HEK293 (cell line): ENCODE measurements around the gene LUC7L2.
A peak's percentile ranks its signal among the peaks of the same experiment; 100 is the strongest.

Source experiments
- BCL11B ChIP-seq: fragments of 450-650 bp; formaldehyde crosslinking; IDR thresholded peaks from 2 replicates; pipeline ENCODE4 v1.5.1; 2016; ENCODE audit warnings: low read depth, missing biosample characterization, missing genetic modification characterization
- MZF1 ChIP-seq: fragments of 450-650 bp; formaldehyde crosslinking; IDR thresholded peaks from 2 replicates; pipeline ENCODE4 v1.5.1; 2017; ENCODE audit warnings: missing biosample characterization, missing genetic modification characterization, borderline replicate concordance
- PRDM1 ChIP-seq: fragments of 450-650 bp; formaldehyde crosslinking; IDR thresholded peaks from 2 replicates; pipeline ENCODE4; 2016; ENCODE audit warnings: missing biosample characterization, missing genetic modification characterization
- PRDM6 ChIP-seq: fragments of 450-650 bp; formaldehyde crosslinking; IDR thresholded peaks from 2 replicates; pipeline ENCODE4 v1.5.1; 2017; ENCODE audit warnings: missing biosample characterization, missing genetic modification characterization
- SP2 ChIP-seq: fragments of 450-650 bp; formaldehyde crosslinking; IDR thresholded peaks from 2 replicates; pipeline ENCODE4 v1.5.1; 2016; ENCODE audit warnings: missing biosample characterization, missing genetic modification characterization
- ZBTB44 ChIP-seq: fragments of 450-650 bp; IDR thresholded peaks from 2 replicates; pipeline ENCODE4 v1.5.1; 2018; ENCODE audit warnings: missing biosample characterization, mild to moderate bottlenecking, missing genetic modification characterization
- ZBTB49 ChIP-seq: fragments of 450-650 bp; formaldehyde crosslinking; IDR thresholded peaks from 2 replicates; pipeline ENCODE4 v1.5.1; 2016; ENCODE audit warnings: missing biosample characterization, missing genetic modification characterization, low read depth
- ZEB2 ChIP-seq: fragments of 450-650 bp; formaldehyde crosslinking; IDR thresholded peaks from 2 replicates; pipeline ENCODE4 v1.5.1; 2016; ENCODE audit warnings: missing biosample characterization, missing genetic modification characterization
- ZFHX2 ChIP-seq: fragments of 450-650 bp; formaldehyde crosslinking; conservative IDR thresholded peaks from 2 replicates; pipeline ENCODE4 v1.5.1; 2016; ENCODE audit warnings: missing biosample characterization, missing genetic modification characterization
- ZNF10 ChIP-seq: fragments of 450-650 bp; formaldehyde crosslinking; IDR thresholded peaks from 2 replicates; pipeline ENCODE4 v1.5.1; 2017; ENCODE audit warnings: missing biosample characterization, missing genetic modification characterization
- ZNF114 ChIP-seq: fragments of 450-650 bp; formaldehyde crosslinking; IDR thresholded peaks from 2 replicates; pipeline ENCODE4 v1.5.0; 2017; ENCODE audit warnings: missing biosample characterization, missing genetic modification characterization
- ZNF140 ChIP-seq: fragments of 450-650 bp; formaldehyde crosslinking; IDR thresholded peaks from 2 replicates; pipeline ENCODE4 v1.5.1; 2016; ENCODE audit warnings: missing biosample characterization, missing genetic modification characterization
- ZNF155 ChIP-seq: fragments of 450-650 bp; formaldehyde crosslinking; IDR thresholded peaks from 2 replicates; pipeline ENCODE4 v1.5.1; 2016; ENCODE audit warnings: missing biosample characterization, missing genetic modification characterization
- ZNF157 ChIP-seq: fragments of 450-650 bp; formaldehyde crosslinking; IDR thresholded peaks from 2 replicates; pipeline ENCODE4 v1.5.1; 2016; ENCODE audit warnings: missing biosample characterization, missing genetic modification characterization
- ZNF16 ChIP-seq: fragments of 450-650 bp; formaldehyde crosslinking; IDR thresholded peaks from 2 replicates; pipeline ENCODE4 v1.5.1; 2016; ENCODE audit warnings: low read depth, missing biosample characterization, missing genetic modification characterization
- ZNF292 ChIP-seq: fragments of 450-650 bp; formaldehyde crosslinking; IDR thresholded peaks from 2 replicates; pipeline ENCODE4 v1.5.1; 2016; ENCODE audit warnings: low read depth, missing biosample characterization, missing genetic modification characterization, borderline replicate concordance
- ZNF302 ChIP-seq: fragments of 450-650 bp; formaldehyde crosslinking; IDR thresholded peaks from 2 replicates; pipeline ENCODE4 v1.5.1; 2016; ENCODE audit warnings: missing biosample characterization, missing genetic modification characterization, low read depth
- ZNF394 ChIP-seq: fragments of 450-650 bp; formaldehyde crosslinking; IDR thresholded peaks from 2 replicates; pipeline ENCODE4 v1.5.1; 2016; ENCODE audit warnings: missing biosample characterization, missing genetic modification characterization, mild to moderate bottlenecking, moderate library complexity, borderline replicate concordance
- ZNF433 ChIP-seq: fragments of 450-650 bp; formaldehyde crosslinking; IDR thresholded peaks from 2 replicates; pipeline ENCODE4 v1.5.1; 2016; ENCODE audit warnings: missing biosample characterization, missing genetic modification characterization, low read depth
- ZNF449 ChIP-seq: fragments of 450-650 bp; formaldehyde crosslinking; IDR thresholded peaks from 2 replicates; pipeline ENCODE4 v1.5.1; 2017; ENCODE audit warnings: missing biosample characterization, mild to moderate bottlenecking, missing genetic modification characterization, moderate library complexity
- ZNF558 ChIP-seq: fragments of 450-650 bp; formaldehyde crosslinking; IDR thresholded peaks from 2 replicates; pipeline ENCODE4 v1.5.1; 2016; ENCODE audit warnings: missing biosample characterization, missing genetic modification characterization
- ZNF561 ChIP-seq: fragments of 450-650 bp; IDR thresholded peaks from 2 replicates; pipeline ENCODE4 v1.5.1; 2018; ENCODE audit warnings: missing biosample characterization, missing genetic modification characterization, borderline replicate concordance
- ZNF571 ChIP-seq: fragments of 450-650 bp; formaldehyde crosslinking; IDR thresholded peaks from 2 replicates; pipeline ENCODE4 v1.5.0; 2017; ENCODE audit warnings: missing biosample characterization, missing genetic modification characterization
- ZNF621 ChIP-seq: fragments of 450-650 bp; formaldehyde crosslinking; IDR thresholded peaks from 2 replicates; pipeline ENCODE4 v1.5.1; 2017; ENCODE audit warnings: missing biosample characterization, missing genetic modification characterization
- ZNF654 ChIP-seq: fragments of 450-650 bp; formaldehyde crosslinking; IDR thresholded peaks from 2 replicates; pipeline ENCODE4 v1.5.1; 2016; ENCODE audit warnings: low read depth, missing biosample characterization, missing genetic modification characterization
- ZNF670 ChIP-seq: fragments of 450-650 bp; formaldehyde crosslinking; IDR thresholded peaks from 2 replicates; pipeline ENCODE4 v1.5.1; 2016; ENCODE audit warnings: missing biosample characterization, missing genetic modification characterization, low read depth
- ZNF747 ChIP-seq: fragments of 450-650 bp; formaldehyde crosslinking; IDR thresholded peaks from 2 replicates; pipeline ENCODE4 v1.5.1; 2016; ENCODE audit warnings: missing biosample characterization, missing genetic modification characterization
- ZNF76 ChIP-seq: fragments of 450-650 bp; formaldehyde crosslinking; IDR thresholded peaks from 2 replicates; pipeline ENCODE4; 2016; ENCODE audit warnings: low read depth, missing biosample characterization, missing genetic modification characterization, borderline replicate concordance
- ZSCAN30 ChIP-seq: fragments of 450-650 bp; IDR thresholded peaks from 2 replicates; pipeline ENCODE4 v1.5.1; 2018; ENCODE audit warnings: missing biosample characterization, mild to moderate bottlenecking, missing genetic modification characterization, moderate library complexity
- TF ChIP-seq, protein P1 (sequence below): fragments of 450-650 bp; formaldehyde crosslinking; IDR thresholded peaks from 2 replicates; pipeline ENCODE4 v1.5.1; 2017; ENCODE audit warnings: missing biosample characterization, missing genetic modification characterization
- TF ChIP-seq, protein P2 (sequence below): fragments of 450-650 bp; formaldehyde crosslinking; IDR thresholded peaks from 2 replicates; pipeline ENCODE4 v1.5.1; 2016; ENCODE audit warnings: missing biosample characterization, missing genetic modification characterization

The LUC7L2 gene

DNA sequence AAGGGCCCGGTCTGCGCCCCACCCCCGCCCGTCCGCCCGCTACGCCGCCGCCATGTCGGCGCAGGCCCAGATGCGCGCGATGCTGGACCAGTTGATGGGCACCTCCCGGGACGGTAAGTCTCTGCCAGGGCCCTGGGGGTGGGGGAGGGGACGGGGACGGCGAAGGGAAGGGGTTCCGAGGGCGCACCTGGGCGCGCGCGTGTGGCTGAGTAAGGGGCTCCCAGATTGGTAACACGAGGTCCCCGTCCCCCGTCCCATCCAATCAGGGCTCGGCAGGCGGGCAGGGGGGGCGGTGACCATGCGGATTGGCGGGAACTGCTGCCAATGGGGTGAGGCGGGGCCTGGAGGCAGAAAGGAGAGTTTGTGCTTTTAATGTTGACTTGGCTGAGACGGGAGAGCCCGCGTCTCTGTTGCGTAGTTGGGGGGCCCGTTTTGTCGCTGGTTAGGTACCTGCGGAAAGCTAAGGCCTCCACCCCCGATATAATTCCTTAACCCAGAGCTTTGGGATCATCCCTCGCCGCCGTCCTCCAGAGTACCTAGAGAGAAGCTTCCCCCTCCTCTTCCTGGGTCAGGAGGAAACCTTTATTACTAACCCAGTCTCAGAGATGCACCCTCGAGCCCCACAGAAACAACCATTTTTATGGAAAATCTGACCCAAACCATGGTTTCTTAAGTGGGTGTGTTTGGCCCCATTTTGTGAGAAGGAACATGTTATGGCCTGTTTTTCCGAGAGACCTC lies 685 bp downstream of the LUC7L2 start (continued):
- TF ChIP-seq ZBTB49 (tag by site-specific recombination) (no peak), ZNF140 (tag by site-specific recombination) (no peak), ZNF76 (peak; percentile 3; the same call in 1 of the 2 replicates), ZEB2 (tag by site-specific recombination) (peak; percentile 86), ZNF670 (tag by site-specific recombination) (no peak), ZNF433 (no peak), ZNF621 (tag by site-specific recombination) (no peak), ZNF654 (tag by site-specific recombination) (no peak), ZNF114 (no peak), ZNF292 (no peak), MZF1 (no peak), ZNF10 (no peak), ZBTB44 (tag by site-specific recombination) (no peak), ZNF561 (peak; percentile 27; the same call in 1 of the 2 replicates), PRDM6 (tag by site-specific recombination) (no peak), SP2 (peak; percentile 97), ZFHX2 (tag by site-specific recombination) (no peak; the same call in 1 of the 2 replicates), ZNF571 (tag by site-specific recombination) (no peak), ZNF558 (tag by site-specific recombination) (no peak), ZNF155 (tag by site-specific recombination) (no peak), ZNF16 (tag by site-specific recombination) (no peak), PRDM1 (tag by site-specific recombination) (no peak), ZNF157 (tag by site-specific recombination) (no peak), BCL11B (no peak), ZNF394 (peak; percentile 57), ZSCAN30 (tag by site-specific recombination) (no peak; the same call in 1 of the 2 replicates), ZNF449 (tag by site-specific recombination) (no peak), ZNF302 (tag by site-specific recombination) (no peak), ZNF747 (tag by site-specific recombination) (no peak)
- TF ChIP-seq, protein P1, sequence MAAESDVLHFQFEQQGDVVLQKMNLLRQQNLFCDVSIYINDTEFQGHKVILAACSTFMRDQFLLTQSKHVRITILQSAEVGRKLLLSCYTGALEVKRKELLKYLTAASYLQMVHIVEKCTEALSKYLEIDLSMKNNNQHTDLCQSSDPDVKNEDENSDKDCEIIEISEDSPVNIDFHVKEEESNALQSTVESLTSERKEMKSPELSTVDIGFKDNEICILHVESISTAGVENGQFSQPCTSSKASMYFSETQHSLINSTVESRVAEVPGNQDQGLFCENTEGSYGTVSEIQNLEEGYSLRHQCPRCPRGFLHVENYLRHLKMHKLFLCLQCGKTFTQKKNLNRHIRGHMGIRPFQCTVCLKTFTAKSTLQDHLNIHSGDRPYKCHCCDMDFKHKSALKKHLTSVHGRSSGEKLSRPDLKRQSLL (tag by site-specific recombination) = no peak
- TF ChIP-seq, protein P2, sequence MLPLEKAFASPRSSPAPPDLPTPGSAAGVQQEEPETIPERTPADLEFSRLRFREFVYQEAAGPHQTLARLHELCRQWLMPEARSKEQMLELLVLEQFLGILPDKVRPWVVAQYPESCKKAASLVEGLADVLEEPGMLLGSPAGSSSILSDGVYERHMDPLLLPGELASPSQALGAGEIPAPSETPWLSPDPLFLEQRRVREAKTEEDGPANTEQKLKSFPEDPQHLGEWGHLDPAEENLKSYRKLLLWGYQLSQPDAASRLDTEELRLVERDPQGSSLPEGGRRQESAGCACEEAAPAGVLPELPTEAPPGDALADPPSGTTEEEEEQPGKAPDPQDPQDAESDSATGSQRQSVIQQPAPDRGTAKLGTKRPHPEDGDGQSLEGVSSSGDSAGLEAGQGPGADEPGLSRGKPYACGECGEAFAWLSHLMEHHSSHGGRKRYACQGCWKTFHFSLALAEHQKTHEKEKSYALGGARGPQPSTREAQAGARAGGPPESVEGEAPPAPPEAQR (tag by site-specific recombination) = no peak
